Peyer's patch (tissue), 4 donors: ENCODE measurements around the gene CHIC2.

ENCODE experiments used
- POLR2A ChIP-seq, 2 donors: fragments of 450-650 bp; IDR thresholded peaks; one replicate each; pipeline ENCODE4 v1.5.1; 2017; ENCODE audit warnings: antibody characterized with exemption in 2 of 2, mild to moderate bottlenecking in 2 of 2, moderate library complexity in 2 of 2
- TF ChIP-seq, protein P1 (sequence below), 6 experiments: fragments of 450-650 bp in 4 of 6; fragments of 200-600 bp in 2 of 6; sonication (generic) in 1 of 6; IDR thresholded peaks; one replicate each; pipeline ENCODE4 v1.5.1; 2017 to 2019; ENCODE audit warnings: antibody characterized with exemption in 6 of 6, mild to moderate bottlenecking in 3 of 6, moderate library complexity in 1 of 6

DNA sequence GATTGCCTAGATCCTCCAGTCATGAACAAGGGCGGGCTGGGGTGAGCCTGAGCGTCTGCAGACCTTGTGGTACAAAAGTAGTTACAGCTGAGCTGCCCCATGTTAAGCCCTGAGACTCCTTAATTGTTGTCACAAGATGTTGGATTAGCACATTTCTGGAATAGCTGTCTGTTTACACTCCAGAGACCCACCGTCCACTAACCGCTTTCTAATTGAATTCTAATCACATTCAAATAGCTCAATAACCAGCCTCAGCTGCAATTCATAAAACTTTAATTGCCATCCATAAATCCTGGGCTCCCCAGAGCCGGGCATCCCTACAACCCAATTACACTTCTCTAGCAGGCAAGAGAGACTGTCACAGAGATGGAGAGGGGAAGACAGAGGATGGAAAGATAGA, 34.0 kb upstream of the CHIC2 start:
- no peak for TF ChIP-seq POLR2A (IDR thresholded peaks at IDR 0.05)
- TF ChIP-seq, protein P1, sequence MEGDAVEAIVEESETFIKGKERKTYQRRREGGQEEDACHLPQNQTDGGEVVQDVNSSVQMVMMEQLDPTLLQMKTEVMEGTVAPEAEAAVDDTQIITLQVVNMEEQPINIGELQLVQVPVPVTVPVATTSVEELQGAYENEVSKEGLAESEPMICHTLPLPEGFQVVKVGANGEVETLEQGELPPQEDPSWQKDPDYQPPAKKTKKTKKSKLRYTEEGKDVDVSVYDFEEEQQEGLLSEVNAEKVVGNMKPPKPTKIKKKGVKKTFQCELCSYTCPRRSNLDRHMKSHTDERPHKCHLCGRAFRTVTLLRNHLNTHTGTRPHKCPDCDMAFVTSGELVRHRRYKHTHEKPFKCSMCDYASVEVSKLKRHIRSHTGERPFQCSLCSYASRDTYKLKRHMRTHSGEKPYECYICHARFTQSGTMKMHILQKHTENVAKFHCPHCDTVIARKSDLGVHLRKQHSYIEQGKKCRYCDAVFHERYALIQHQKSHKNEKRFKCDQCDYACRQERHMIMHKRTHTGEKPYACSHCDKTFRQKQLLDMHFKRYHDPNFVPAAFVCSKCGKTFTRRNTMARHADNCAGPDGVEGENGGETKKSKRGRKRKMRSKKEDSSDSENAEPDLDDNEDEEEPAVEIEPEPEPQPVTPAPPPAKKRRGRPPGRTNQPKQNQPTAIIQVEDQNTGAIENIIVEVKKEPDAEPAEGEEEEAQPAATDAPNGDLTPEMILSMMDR (IDR thresholded peaks at IDR 0.05) = no peak
